ENCODE data around the gene TINAG.

GRCh38 chr6:54361188-54361587 lies 52.9 kb downstream of the TINAG start:
- TF ChIP-seq CTCF (IDR thresholded peaks at IDR 0.05) (no peak), POLR2A (IDR thresholded peaks at IDR 0.05) (no peak)

Measured in thyroid gland (tissue), 4 donors.